PC-9 (cell line): ENCODE measurements around the gene TMPRSS9.

ENCODE experiments used
- CTCF ChIP-seq: fragments of 200-600 bp; sonication (generic); conservative IDR thresholded peaks from 2 replicates; pipeline ENCODE4 v1.6.1; 2017; ENCODE audit warnings: mixed run types, antibody characterized with exemption, mild to moderate bottlenecking, moderate library complexity
- EZH2 ChIP-seq: fragments of 200-600 bp; sonication (generic); IDR thresholded peaks from 2 replicates; pipeline ENCODE4 v1.8.0; 2017; ENCODE audit warnings: antibody characterized with exemption, low read depth

- TF ChIP-seq CTCF (no peak), EZH2 (no peak)
Measured at GRCh38 chr19:2436384-2436783, 76.3 kb downstream of the TMPRSS9 start.
